Right ventricle myocardium inferior (tissue), 1 donor: ENCODE data around the gene TRIM15. TPM values are rescaled to one million over a fixed set of nuclear protein-coding genes. Genes with fewer than 3 reads are reported as not detected.

ENCODE experiments used
- ATAC-seq: fragments of 200-7000 bp; cut with Tn5 transposase; one replicate; pipeline ENCODE4 v1.9.1; 2020; ENCODE audit warnings: mild to moderate bottlenecking, moderate library complexity
- DNase-seq: peaks from one replicate; pipeline ENCODE4 v3.0.0; 2021; ENCODE audit errors: missing footprints
- intact Hi-C: fragments of 100-400 bp; cut with DNase I; formaldehyde crosslinking; loops from one replicate; pipeline ENCODE4 v1.11.0; 2022
- total RNA-seq: library from RNA; stranded (reverse); fragmentation: NEBNext Ultra II Directional; extraction: Animal tissue kit (Norgen Biotek cat#: 25700); gene quantifications from one replicate; pipeline ENCODE4 v1.2.1, GENCODE V29; 2021
- donor health status: DM: no; HTN: yes; CAD: no; lungs with severe emphysema.

The TRIM15 gene
- total RNA-seq, 1 donor from 2014 or later = not detected

DNA sequence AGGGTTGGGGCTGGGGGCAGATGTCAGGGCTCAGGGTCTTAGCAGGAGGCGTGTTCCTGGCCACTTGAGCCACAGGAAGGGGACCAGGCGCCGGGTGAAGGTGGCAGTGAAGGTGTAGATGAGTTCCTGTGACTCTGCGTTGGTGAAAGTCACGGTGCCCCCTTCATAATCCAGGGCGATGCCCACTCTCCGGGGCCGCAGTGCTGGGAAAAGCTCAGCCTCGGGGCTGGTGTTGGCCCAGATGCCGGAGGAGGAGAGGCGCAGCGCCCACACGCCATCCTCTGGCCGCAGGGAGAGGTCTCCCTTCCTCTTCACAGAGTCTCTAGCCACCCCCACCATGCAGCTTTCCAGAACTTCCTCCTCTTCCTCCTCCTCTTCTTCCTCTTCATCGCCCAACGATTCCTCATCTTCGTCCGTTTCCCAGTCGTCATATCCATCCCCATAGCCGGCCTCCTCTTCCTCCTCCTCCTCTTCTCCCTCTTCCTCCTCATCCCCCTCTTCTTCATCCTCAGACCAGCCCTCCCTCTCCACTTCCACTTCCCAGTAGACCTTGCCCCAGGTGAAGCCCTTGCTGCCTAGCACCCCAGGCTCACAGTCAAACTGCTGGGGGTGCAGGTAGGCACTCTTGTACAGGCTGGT is 22.6 kb downstream of the TRIM15 start:
- intact Hi-C loops = no loop called here
- no peak for DNase-seq
- no peak for ATAC-seq

GRCh38 chr6:30188541-30188940 is 25.2 kb downstream of the TRIM15 start:
- DNase-seq (no peak), ATAC-seq (no peak)
- intact Hi-C loops = no loop called here

- DNase-seq = no peak
- ATAC-seq = no peak
- intact Hi-C loops = no loop called here
Observed at GRCh38 chr6:30192076-30192475, 28.7 kb downstream of the TRIM15 start.

- DNase-seq (no peak), ATAC-seq (no peak)
- intact Hi-C loops = no loop called here
Observed at GRCh38 chr6:30194797-30195690, 31.7 kb downstream of the TRIM15 start.

DNA sequence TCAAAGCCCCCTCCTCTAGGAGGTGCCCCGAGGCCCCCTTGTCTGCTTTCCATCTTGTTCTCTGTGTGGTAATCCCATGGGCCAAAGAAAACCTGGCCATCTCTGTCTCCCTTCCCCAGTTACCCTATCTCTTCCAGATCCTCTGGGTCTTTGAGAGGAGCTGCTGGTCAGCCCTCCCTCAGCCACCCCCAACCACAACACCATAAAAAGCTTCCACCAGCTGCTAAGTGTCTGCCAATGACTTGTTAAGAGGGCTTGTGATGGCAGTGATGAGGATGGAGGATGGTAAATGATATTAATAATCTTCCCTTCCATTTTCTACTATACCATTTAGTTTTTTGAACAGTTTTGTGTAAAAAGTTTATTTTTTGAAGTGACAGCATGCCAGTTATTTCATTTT is 32.6 kb downstream of the TRIM15 start:
- DNase-seq = no peak
- ATAC-seq = no peak
- intact Hi-C loops = no loop called here

- intact Hi-C loops = no loop called here
- DNase-seq = no peak
- ATAC-seq = no peak
Observed at GRCh38 chr6:30196376-30196775, 33.0 kb downstream of the TRIM15 start.

GRCh38 chr6:30198166-30199084 is 35.1 kb downstream of the TRIM15 start:
- DNase-seq = no peak
- intact Hi-C loops = no loop called here
- ATAC-seq = no peak

DNA sequence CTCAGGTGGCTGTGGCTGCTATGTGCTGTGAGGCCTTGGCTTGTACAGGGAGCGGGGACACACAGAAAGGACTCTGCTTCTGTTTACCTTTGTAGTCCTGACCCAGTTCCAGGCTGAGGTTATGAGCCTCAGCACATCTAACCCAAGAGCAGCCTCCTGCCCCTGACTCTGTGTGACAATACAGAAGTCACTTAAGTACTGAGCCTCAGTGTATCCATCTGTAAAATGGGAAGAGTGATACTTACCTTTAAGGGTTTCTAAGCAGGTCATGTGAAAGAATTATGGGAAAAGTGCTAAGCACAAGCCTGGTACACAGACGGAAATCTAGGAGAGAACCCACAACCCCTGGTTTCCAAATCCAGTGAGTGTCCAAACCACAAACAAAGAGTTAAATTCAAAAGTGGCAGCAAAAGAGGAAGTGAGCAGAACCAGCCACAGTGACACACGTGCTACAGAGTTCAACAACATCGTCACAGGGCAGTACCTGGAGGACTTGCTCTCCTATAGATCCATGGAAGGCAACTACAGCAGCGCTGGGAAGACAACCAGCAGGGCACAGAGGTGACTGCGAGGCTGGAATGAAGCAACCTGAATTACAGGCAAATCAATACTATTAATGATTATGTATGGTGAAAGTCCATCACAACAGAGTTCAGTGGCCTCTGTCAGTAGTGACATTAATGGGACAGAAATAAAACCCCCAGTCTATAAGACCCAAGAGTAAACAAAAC is 37.4 kb downstream of the TRIM15 start:
- DNase-seq = no peak
- intact Hi-C loops = no loop called here
- no peak for ATAC-seq

DNA sequence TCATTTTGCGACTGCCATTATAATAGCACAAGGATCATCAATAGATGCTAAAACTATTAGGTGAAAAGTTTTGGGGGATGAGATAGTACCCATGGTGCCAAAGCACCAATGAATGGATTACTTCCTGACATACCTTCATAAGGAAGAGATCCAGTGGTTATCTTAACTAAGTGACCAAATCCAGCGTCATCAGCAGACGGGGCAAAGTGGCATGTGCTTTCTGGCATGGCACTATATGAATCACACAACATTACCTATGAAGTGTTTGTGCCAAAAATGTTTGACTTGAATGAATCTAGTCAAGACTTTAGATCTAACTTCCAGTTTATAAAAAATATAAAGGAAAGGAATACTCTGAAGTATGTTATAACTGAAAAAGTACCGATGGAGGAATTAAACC is 39.0 kb downstream of the TRIM15 start:
- DNase-seq (no peak), ATAC-seq (no peak)
- intact Hi-C loops = no loop called here

DNA sequence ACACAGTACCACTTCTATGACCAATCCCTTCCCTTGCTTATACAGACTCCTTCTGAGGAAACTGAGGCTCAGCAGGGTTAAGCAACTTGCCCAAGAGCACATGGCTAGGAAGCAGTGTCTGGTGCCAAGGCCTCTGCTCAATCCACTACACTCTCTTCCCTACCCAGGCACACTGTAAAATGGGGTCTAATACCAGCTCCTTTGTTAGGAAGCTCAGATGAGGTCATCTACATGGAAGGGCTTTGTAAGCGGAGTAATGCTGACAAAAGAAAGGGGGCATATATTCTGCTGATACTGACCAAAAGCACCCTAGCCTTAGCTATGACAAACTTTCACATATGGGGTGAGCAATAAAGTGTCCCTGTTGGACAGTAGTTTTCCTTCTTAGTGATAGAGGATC is 40.8 kb downstream of the TRIM15 start:
- intact Hi-C loops = no loop called here
- DNase-seq (no peak), ATAC-seq (no peak)

DNA sequence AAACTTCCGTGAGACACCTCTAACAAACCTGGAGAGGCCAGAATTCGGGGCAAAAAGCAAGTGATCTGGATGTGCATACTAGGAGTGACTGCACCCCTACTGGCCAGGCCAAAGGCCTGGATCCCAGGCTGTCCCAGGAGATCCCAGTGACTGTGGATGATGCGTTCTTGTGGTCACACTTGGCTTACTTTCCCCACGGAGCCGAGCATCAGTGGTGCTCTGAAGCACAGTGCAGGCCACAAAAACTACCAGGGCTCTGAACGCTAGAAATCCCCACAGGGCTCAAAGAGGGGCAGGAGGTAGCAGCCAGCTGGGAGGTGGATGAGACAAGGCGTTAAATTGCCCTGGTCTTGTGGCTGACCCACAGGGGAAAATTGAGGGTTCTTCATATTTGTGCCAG is 42.8 kb downstream of the TRIM15 start:
- intact Hi-C loops = no loop called here
- DNase-seq (no peak), ATAC-seq (peak; percentile 27)

GRCh38 chr6:30206799-30207618 is 43.7 kb downstream of the TRIM15 start:
- intact Hi-C loops = no loop called here
- ATAC-seq (peak; percentile 62), DNase-seq (no peak)

DNA sequence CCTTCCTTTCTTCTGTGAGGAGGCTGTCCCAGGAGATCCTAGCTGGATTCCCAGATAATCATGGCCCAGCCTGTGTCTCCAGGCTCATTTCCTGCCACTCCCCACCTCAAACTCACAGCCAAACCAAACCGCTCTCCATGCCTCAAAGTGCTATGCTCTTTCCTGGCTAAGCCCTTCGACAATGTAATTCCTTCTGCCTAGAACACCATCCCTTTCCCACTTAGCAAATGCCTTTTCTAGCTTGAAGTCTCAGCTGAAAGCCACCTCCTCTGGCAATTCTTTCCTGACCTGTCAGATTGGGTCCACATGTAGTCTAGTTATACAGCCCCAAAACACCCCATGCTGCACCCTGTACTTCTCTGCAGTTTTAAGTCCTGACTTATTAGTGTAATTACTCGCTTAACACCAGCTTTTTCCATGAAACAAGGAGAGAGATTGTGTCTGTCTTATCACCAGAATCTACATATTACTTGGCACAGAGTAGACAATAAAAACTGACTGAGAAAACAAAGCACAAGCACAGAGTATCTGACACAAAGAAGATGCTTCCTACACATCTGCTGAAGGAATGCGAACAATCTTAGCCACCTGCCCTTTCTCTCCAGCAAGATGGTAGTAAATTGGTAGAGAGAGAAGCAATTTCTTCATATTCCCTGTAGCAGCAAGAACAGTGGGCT is 44.4 kb downstream of the TRIM15 start:
- DNase-seq = no peak
- ATAC-seq = peak; percentile 17
- intact Hi-C loops = no loop called here

GRCh38 chr6:30211306-30211705 is 48.0 kb downstream of the TRIM15 start:
- ATAC-seq (no peak), DNase-seq (no peak)
- intact Hi-C loops = no loop called here

DNA sequence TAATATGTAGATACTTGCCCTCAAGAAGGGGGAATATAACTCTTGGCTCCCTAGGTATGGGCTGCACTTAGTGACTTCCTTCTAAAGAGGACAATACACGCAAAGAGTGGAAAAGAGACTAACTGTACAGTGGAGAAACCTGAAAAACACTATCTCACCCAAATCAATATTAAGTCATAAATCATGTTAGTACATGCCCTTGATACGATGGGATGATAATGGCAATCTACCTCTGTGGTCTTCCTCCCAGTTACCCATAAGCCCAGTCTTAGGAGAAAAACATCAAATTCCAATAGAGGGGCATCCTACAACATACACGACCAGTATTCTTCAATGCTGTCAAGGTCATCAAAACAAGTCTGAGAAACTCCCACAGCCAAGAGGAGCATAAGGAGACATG is 48.6 kb downstream of the TRIM15 start:
- DNase-seq (no peak), ATAC-seq (no peak)
- intact Hi-C loops = loop anchor here (2.0 kb wide), 1 partner anchor 113 kb away; no protein-coding TSS in a partner anchor

DNA sequence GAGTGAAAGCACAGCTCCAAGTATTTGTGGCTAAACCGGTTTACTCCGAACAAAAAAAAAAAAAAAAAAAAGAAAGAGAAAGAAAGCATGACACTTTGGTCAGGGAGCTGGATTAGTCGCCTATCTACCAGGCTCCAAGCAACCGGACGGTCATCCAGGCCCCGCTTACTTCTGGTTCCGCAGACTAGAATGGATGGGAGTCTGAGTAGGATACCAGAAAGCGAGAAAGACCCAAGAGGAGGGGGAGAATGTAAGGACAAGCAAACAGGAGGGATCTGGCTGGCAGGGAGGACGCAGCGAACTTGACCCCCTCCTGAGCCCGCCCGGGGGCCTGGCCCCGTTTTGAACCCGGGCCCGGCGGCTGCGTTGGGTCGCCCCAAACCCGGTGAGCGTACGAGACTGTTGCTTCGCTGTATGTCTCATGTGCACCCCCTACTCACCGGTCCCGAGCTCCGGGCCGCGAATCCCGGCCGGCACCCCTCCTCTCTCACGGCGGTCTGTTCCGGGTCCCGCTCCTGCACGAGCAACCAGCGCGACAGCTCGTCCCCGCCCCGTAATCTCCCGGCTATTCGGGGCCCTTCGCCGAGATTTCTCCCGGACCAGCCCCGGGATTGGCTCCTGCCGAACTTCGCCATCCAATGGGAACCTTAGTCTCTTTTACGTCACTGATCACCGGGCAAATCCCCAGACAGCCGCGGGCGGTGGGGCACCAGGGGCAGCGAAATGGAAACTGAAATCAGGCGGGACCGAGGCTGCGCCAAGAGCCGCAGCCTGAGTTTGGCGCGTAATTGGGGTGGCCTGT is 49.7 kb downstream of the TRIM15 start, which contains the start of gene TRIM26:
Gene TRIM26 (minus strand): TSS at position 542 of the 802 bp plus-strand sequence. CDS start 14,303 bp downstream, outside the sequence.
- ATAC-seq (peak; percentile 97), DNase-seq (peak; percentile 97)
- intact Hi-C loops = loop anchor here (2.0 kb wide), 1 partner anchor 112 kb away; no protein-coding TSS in a partner anchor
